ENCODE data around the gene OR2F2. TPM values are rescaled to one million over a fixed set of nuclear protein-coding genes. Genes with fewer than 3 reads are reported as not detected.

Gene OR2F2, protein sequence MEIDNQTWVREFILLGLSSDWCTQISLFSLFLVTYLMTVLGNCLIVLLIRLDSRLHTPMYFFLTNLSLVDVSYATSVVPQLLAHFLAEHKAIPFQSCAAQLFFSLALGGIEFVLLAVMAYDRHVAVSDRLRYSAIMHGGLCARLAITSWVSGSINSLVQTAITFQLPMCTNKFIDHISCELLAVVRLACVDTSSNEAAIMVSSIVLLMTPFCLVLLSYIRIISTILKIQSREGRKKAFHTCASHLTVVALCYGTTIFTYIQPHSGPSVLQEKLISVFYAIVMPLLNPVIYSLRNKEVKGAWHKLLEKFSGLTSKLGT
- not detected for polyA plus RNA-seq (2012; ENCODE audit: insufficient read length, low read depth)

DNA sequence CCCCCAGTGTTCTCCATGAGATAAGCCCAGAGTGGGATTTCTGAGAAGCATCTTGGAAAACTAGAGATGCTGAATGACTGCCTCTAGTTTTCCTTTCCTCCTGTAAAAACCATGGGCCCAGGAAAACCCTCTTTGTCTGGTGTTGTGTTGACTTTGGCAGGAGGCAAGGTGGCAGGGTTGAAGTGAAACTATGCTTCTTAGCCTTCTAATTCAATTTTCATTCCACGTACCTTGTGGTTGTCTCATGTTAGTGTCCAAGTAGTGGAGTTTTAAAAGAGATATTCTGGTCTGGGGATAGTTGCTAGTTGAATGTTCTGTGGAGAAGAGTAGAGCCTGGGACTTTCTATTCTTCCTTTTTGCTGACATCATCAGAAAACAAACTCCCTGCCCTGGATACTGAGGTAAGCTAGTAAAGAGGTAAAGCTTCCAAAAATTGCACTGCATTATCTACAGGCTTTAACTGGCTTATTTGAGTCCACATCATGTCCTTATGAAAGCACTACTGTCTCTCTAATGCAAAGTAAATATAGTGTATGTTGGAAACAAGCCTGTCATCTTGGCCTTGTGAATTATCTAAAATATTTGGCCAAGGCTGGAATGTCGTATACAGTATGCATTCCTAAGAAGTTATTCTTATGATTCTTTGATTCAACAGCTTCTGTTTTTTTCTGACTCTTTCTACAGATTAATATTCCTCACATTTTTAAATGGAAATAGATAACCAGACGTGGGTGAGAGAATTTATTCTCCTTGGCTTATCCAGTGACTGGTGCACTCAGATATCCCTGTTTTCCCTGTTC lies at the start of gene OR2F2:
Gene OR2F2 (plus strand): TSS at position 708 of the 800 bp plus-strand sequence. CDS start 0 bp downstream, at position 708.
- TF ChIP-seq FOXP2 (optimal IDR thresholded peaks at IDR 0.05; ENCODE audit: borderline replicate concordance, extremely low read depth, extremely low read length, insufficient read depth) (no peak), TAF1 (IDR thresholded peaks at IDR 0.05; ENCODE audit: borderline replicate concordance, insufficient read depth, low read length) (no peak), POLR2AphosphoS5 (IDR thresholded peaks at IDR 0.05; ENCODE audit: low read depth, low read length) (no peak), SIN3A (IDR thresholded peaks at IDR 0.05; ENCODE audit: borderline replicate concordance, insufficient read depth, low read length) (no peak)
- TF ChIP-seq, protein P1, sequence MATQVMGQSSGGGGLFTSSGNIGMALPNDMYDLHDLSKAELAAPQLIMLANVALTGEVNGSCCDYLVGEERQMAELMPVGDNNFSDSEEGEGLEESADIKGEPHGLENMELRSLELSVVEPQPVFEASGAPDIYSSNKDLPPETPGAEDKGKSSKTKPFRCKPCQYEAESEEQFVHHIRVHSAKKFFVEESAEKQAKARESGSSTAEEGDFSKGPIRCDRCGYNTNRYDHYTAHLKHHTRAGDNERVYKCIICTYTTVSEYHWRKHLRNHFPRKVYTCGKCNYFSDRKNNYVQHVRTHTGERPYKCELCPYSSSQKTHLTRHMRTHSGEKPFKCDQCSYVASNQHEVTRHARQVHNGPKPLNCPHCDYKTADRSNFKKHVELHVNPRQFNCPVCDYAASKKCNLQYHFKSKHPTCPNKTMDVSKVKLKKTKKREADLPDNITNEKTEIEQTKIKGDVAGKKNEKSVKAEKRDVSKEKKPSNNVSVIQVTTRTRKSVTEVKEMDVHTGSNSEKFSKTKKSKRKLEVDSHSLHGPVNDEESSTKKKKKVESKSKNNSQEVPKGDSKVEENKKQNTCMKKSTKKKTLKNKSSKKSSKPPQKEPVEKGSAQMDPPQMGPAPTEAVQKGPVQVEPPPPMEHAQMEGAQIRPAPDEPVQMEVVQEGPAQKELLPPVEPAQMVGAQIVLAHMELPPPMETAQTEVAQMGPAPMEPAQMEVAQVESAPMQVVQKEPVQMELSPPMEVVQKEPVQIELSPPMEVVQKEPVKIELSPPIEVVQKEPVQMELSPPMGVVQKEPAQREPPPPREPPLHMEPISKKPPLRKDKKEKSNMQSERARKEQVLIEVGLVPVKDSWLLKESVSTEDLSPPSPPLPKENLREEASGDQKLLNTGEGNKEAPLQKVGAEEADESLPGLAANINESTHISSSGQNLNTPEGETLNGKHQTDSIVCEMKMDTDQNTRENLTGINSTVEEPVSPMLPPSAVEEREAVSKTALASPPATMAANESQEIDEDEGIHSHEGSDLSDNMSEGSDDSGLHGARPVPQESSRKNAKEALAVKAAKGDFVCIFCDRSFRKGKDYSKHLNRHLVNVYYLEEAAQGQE (IDR thresholded peaks at IDR 0.05; ENCODE audit: insufficient read depth in 1 of 2, low read depth in 2 of 2, low read length in 2 of 2) = no peak

DNA sequence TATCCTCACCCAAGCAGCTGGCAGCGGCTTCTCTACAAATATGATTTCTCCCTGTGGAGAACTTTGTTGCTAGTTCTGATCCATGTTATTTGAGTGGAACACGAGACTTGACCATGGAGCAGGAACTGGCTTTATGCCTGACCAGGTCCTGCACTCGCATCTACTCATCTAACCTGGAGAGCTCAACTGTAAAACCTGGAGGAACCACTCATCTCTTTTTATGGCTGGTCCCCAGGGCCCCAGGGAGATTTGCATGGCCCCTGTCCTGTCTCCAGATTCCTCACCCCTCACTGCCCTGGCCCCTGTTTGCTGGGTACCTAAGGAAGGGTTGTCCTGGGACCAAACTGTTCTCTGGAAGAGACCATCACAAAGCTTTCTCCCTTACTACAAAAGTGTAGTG lies 49.1 kb upstream of the OR2F2 start:
- no peak for TF ChIP-seq FOXP2 (optimal IDR thresholded peaks at IDR 0.05; ENCODE audit: borderline replicate concordance, extremely low read depth, extremely low read length, insufficient read depth)

DNA sequence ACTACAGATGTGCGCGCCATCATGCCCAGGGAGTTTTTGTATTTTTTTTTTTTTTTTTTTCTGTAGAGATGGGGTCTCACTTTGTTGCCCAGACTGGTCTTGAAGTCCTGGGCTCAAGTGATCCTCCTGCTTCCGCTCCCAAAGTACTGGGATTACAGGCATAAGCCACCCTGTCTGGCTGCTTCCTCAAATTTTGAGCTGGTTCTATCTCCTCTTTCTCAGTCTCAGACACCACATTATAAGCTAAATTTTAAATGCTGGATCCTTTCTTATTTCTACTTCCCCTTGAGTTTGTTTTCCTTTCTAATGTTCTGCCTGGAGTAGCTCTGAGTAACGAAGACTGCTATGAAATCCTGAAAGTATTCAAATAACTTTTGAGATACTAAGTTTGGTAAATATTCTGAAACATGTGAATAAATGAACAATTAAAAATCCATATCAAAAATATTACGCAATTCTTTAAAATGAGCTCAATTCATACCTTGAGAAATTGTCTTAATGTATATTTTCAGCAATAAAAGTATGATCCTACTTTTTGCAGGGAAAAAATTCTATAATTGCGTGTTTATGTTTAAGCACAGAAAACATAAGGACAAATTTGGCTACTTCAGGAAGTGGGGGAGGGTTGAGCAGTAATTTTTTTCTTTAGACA lies 48.1 kb upstream of the OR2F2 start:
- TF ChIP-seq, protein P1 (IDR thresholded peaks at IDR 0.05; ENCODE audit: insufficient read depth in 1 of 2, low read depth in 2 of 2, low read length in 2 of 2) = no peak
- no peak for TF ChIP-seq TAF1 (IDR thresholded peaks at IDR 0.05; ENCODE audit: borderline replicate concordance, insufficient read depth, low read length)
- TF ChIP-seq FOXP2 (optimal IDR thresholded peaks at IDR 0.05; ENCODE audit: borderline replicate concordance, extremely low read depth, extremely low read length, insufficient read depth) = no peak
- TF ChIP-seq POLR2AphosphoS5 (IDR thresholded peaks at IDR 0.05; ENCODE audit: low read depth, low read length) = no peak
- no peak for TF ChIP-seq SIN3A (IDR thresholded peaks at IDR 0.05; ENCODE audit: borderline replicate concordance, insufficient read depth, low read length)

DNA sequence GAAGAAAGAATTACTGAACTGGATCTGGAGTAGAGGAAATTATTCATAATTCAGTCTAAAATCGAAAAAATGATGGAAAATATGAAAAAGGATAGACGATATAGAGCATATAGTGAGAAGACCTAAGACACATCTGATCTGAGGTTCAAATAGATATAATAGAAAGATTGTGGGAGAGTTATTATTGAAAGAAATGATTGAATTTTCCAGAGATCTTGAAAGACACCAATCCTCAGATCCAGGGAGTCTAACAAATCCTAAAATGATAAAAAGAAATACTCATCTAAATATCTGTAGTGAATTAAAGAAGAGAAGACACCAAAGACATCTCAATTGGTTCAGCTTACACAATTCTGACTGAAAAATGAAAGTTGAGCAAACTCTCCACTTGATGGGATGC lies 46.0 kb upstream of the OR2F2 start:
- TF ChIP-seq FOXP2 (optimal IDR thresholded peaks at IDR 0.05; ENCODE audit: borderline replicate concordance, extremely low read depth, extremely low read length, insufficient read depth) (no peak), POLR2AphosphoS5 (IDR thresholded peaks at IDR 0.05; ENCODE audit: low read depth, low read length) (no peak), TAF1 (IDR thresholded peaks at IDR 0.05; ENCODE audit: borderline replicate concordance, insufficient read depth, low read length) (no peak), SIN3A (IDR thresholded peaks at IDR 0.05; ENCODE audit: borderline replicate concordance, insufficient read depth, low read length) (no peak)
- TF ChIP-seq, protein P1 (IDR thresholded peaks at IDR 0.05; ENCODE audit: insufficient read depth in 1 of 2, low read depth in 2 of 2, low read length in 2 of 2) = no peak

DNA sequence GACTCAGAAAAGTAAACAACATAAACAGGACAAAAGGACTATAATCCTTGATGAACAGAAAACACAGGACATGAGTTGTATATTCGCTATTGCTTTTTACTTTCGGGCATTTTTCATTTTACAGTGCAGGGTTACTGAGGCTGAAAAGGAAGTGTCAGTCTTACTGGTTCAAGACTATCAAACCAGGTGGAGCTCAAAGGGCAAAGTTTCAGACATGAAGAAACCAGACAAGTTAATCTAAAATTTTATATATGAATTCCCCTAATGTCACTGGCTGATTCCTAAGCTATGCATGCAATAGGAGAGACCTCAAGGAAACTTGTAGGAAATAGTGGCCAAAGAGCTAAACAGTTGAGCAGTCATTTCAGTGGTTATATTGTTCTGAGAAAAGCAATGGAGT lies 44.5 kb upstream of the OR2F2 start:
- TF ChIP-seq, protein P1 (IDR thresholded peaks at IDR 0.05; ENCODE audit: insufficient read depth in 1 of 2, low read depth in 2 of 2, low read length in 2 of 2) = no peak
- no peak for TF ChIP-seq SIN3A (IDR thresholded peaks at IDR 0.05; ENCODE audit: borderline replicate concordance, insufficient read depth, low read length)
- TF ChIP-seq TAF1 (IDR thresholded peaks at IDR 0.05; ENCODE audit: borderline replicate concordance, insufficient read depth, low read length) = no peak
- no peak for TF ChIP-seq POLR2AphosphoS5 (IDR thresholded peaks at IDR 0.05; ENCODE audit: low read depth, low read length)
- no peak for TF ChIP-seq FOXP2 (optimal IDR thresholded peaks at IDR 0.05; ENCODE audit: borderline replicate concordance, extremely low read depth, extremely low read length, insufficient read depth)
